IMR-90 (cell line): Measurements from ENCODE around the gene KCNN3.

Source experiments
- BHLHE40 ChIP-seq: fragments of 150-350 bp; IDR thresholded peaks from 2 replicates; pipeline ENCODE4 v1.6.1; 2016; ENCODE audit warnings: mild to moderate bottlenecking, low read depth, low read length
- CEBPB ChIP-seq: IDR thresholded peaks from 2 replicates; pipeline ENCODE4 v1.6.1; 2012; ENCODE audit warnings: low read depth, low read length, improper control_type of control experiment
- CHD1 ChIP-seq: IDR thresholded peaks from 2 replicates; pipeline ENCODE4 v1.6.1; 2012; ENCODE audit warnings: low read depth, low read length, improper control_type of control experiment
- CTCF ChIP-seq: conservative IDR thresholded peaks from 2 replicates; pipeline ENCODE4 v1.5.1; 2012; ENCODE audit warnings: mild to moderate bottlenecking, low read depth, low read length, improper control_type of control experiment
- ELK1 ChIP-seq: fragments of 150-350 bp; IDR thresholded peaks from 2 replicates; pipeline ENCODE4 v1.6.1; 2016; ENCODE audit warnings: low read depth, mild to moderate bottlenecking, low read length, moderate library complexity, borderline replicate concordance
- MXI1 ChIP-seq: IDR thresholded peaks from 2 replicates; pipeline ENCODE4 v1.6.1; 2012; ENCODE audit warnings: low read depth, mild to moderate bottlenecking, low read length, moderate library complexity, borderline replicate concordance
- RAD21 ChIP-seq: IDR thresholded peaks from 2 replicates; pipeline ENCODE4 v1.6.1; 2012; ENCODE audit warnings: low read length, improper control_type of control experiment

- TF ChIP-seq RAD21, result no peak
- TF ChIP-seq CTCF, result no peak
- TF ChIP-seq CHD1, result no peak
- TF ChIP-seq MXI1, result no peak
- TF ChIP-seq BHLHE40, result no peak
- no peak for TF ChIP-seq ELK1
- no peak for TF ChIP-seq CEBPB
Observed at GRCh38 chr1:154845174-154845573, 24.9 kb downstream of the KCNN3 start.
